Kidney epithelial cell (primary cell): Measurements from ENCODE around the gene PRIMPOL. TPM values are rescaled to one million over a fixed set of nuclear protein-coding genes. Genes with fewer than 3 reads are reported as not detected.
"Not testable (repeated sequence)": the region's sequence is repeated elsewhere in the genome, so short reads cannot be mapped to it uniquely, and the experiment has no call there.

ENCODE experiments used
- DNase-seq: peaks from one replicate; pipeline ENCODE4 v3.0.0-alpha.2; 2010; ENCODE audit warnings: low read depth
- H3K27me3 ChIP-seq: 2 replicates; pipeline ENCODE4 v1.6.0; 2011; ENCODE audit warnings: low read length; ENCODE audit not compliant: control insufficient read depth, insufficient read depth
- H3K36me3 ChIP-seq: 2 replicates; pipeline ENCODE4 v1.5.1; 2011; ENCODE audit warnings: low read length; ENCODE audit not compliant: control insufficient read depth, insufficient read depth
- H3K4me3 ChIP-seq: 2 replicates; pipeline ENCODE4 v1.5.1; 2011; ENCODE audit warnings: low read depth, mild to moderate bottlenecking, control low read depth, low read length
- total RNA-seq: library from RNA; depleted of rRNA; stranded (reverse); fragments of >200 nt; gene quantifications from 2 replicates; pipeline ENCODE4 v1.2.3, GENCODE V29; 2015
- TF ChIP-seq, protein P1 (sequence below): IDR thresholded peaks from 2 replicates; pipeline ENCODE4 v1.5.1; 2011; ENCODE audit warnings: mild to moderate bottlenecking, moderate library complexity, low read length, control low read depth, inconsistent platforms; ENCODE audit not compliant: insufficient read depth, poor library complexity, severe bottlenecking

Gene PRIMPOL
- total RNA-seq, 1 donor from 2014 or later, result 12.3 TPM

GRCh38 chr4:184648054-184648312 lies 1.6 kb upstream of the PRIMPOL start:
- TF ChIP-seq, protein P1, sequence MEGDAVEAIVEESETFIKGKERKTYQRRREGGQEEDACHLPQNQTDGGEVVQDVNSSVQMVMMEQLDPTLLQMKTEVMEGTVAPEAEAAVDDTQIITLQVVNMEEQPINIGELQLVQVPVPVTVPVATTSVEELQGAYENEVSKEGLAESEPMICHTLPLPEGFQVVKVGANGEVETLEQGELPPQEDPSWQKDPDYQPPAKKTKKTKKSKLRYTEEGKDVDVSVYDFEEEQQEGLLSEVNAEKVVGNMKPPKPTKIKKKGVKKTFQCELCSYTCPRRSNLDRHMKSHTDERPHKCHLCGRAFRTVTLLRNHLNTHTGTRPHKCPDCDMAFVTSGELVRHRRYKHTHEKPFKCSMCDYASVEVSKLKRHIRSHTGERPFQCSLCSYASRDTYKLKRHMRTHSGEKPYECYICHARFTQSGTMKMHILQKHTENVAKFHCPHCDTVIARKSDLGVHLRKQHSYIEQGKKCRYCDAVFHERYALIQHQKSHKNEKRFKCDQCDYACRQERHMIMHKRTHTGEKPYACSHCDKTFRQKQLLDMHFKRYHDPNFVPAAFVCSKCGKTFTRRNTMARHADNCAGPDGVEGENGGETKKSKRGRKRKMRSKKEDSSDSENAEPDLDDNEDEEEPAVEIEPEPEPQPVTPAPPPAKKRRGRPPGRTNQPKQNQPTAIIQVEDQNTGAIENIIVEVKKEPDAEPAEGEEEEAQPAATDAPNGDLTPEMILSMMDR, result no peak
- no peak for DNase-seq
- Histone ChIP-seq H3K27me3 (no peaks in the 10 kb centered on the region), H3K4me3 (peak overlapping the region; percentile 93), H3K36me3 (no peaks in the 10 kb centered on the region)

DNA sequence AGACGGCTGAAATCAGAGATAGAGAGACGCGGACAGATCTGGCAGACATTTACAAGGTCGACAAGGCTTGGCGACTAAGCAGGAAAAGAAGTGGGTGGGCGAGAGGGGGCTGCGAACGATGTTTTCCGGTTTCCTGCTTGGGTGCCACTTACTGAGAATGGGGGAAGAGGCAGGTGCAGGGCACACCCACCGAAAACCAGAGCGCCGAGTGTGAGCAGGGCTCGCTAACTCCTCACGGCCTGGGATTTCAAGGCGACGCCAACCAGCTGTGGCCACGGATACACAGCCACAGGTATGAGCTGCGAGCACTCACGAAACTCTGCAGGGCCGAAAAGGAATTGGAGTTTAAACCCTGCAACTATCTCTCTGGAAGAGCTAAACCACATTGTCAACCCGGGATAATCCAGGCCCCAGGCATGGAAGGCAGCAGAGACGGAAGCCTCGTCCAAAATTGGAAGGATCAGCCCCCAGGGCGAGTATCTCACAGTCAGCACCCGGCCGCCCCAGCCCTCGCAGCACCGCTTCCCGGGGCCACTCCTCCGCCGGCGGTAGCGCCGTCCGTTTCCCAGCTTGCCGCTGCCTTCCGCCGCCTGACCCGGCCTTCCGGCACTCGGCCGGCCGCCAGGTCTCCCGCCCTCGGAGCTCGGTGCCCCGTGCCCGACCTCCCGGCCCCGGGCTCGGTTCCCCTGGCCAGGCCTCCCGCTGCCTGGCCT lies 1.1 kb upstream of the PRIMPOL start:
- H3K27me3 ChIP-seq, result no peaks in the 10 kb centered on the region
- TF ChIP-seq, protein P1, result no peak
- no peak for DNase-seq
- H3K4me3 ChIP-seq, result peak overlapping the region; percentile 93
- H3K36me3 ChIP-seq, result no peaks in the 10 kb centered on the region

- TF ChIP-seq, protein P1, result no peak
- Histone ChIP-seq H3K27me3 (no peaks in the 10 kb centered on the region), H3K4me3 (peak overlapping the region; percentile 69), H3K36me3 (no peaks in the 10 kb centered on the region)
- DNase-seq, result no peak
Observed at GRCh38 chr4:184649971-184650855, 675 bp downstream of the PRIMPOL start.

GRCh38 chr4:184651899-184652298 lies 2.4 kb downstream of the PRIMPOL start:
- TF ChIP-seq, protein P1, result no peak
- no peaks in the 10 kb centered on the region for H3K27me3 ChIP-seq
- no peak overlapping the region for H3K4me3 ChIP-seq
- no peak for DNase-seq
- H3K36me3 ChIP-seq, result no peaks in the 10 kb centered on the region

- H3K4me3 ChIP-seq, H3K27me3 ChIP-seq, DNase-seq, H3K36me3 ChIP-seq: not testable (repeated sequence)
Observed at GRCh38 chr4:184652681-184653080, 3.1 kb downstream of the PRIMPOL start.

DNA sequence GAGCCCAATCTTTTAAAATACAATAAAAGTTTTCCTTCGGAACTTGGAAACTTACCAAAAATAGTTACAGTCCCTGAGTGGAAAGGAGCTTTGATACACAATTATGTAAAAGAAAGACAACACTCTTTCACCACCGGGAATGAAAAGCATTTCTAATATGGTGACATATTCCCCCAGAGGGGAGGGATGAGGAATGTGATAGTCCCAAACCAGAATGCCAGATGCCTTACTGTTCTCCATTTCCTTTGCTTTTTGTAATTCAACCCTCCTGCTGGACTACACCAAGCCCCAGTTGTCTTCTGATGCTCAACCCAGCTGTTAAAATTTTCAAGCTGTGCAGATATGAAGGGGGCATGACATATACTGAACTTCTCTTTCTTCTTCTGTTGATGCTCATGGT lies 4.1 kb downstream of the PRIMPOL start:
- H3K27me3 ChIP-seq, result no peaks in the 10 kb centered on the region
- DNase-seq, result no peak
- no peak overlapping the region for H3K4me3 ChIP-seq
- TF ChIP-seq, protein P1, result no peak
- no peaks in the 10 kb centered on the region for H3K36me3 ChIP-seq
